GM18858 (cell line): Measurements from ENCODE around the gene C14orf132.

Experiments used
- ATAC-seq: cut with Tn5 transposase; IDR thresholded peaks from one replicate; pipeline ENCODE4 v1.9.1; 2021; ENCODE audit not compliant: unreplicated experiment

C14orf132 gene

GRCh38 chr14:96140952-96141351 is 101.8 kb downstream of the C14orf132 start:
- ATAC-seq: no peak
